H9 (cell line): ENCODE measurements around the gene PEX5L. TPM values are rescaled to one million over a fixed set of nuclear protein-coding genes. Genes with fewer than 3 reads are reported as not detected.

Experiments
- DNase-seq: peaks from one replicate; pipeline ENCODE4 v3.0.0-alpha.2; 2017
- H2AFZ ChIP-seq: one replicate; pipeline ENCODE4 v1.6.1; 2013; ENCODE audit warnings: mild to moderate bottlenecking, low read length, control low read depth, moderate library complexity
- H2AK5ac ChIP-seq: 2 replicates; pipeline ENCODE4 v1.6.1; 2013; ENCODE audit warnings: low read length, control low read depth, mixed read lengths; ENCODE audit not compliant: insufficient read length
- H2BK120ac ChIP-seq: one replicate; pipeline ENCODE4 v1.6.1; 2013; ENCODE audit warnings: low read depth, mild to moderate bottlenecking, low read length, control low read depth, inconsistent platforms; ENCODE audit not compliant: poor library complexity, severe bottlenecking
- H2BK12ac ChIP-seq: 2 replicates; pipeline ENCODE4 v1.6.1; 2013; ENCODE audit warnings: low read length, control low read depth, mixed read lengths, low read depth; ENCODE audit not compliant: insufficient read length
- H2BK15ac ChIP-seq: 2 replicates; pipeline ENCODE4 v1.6.1; 2013; ENCODE audit warnings: low read depth, low read length, control low read depth
- H2BK20ac ChIP-seq: one replicate; pipeline ENCODE4 v1.6.1; 2013; ENCODE audit warnings: low read depth, mild to moderate bottlenecking, low read length, control low read depth, inconsistent platforms; ENCODE audit not compliant: poor library complexity, severe bottlenecking
- H2BK5ac ChIP-seq: 2 replicates; pipeline ENCODE4 v1.6.1; 2013; ENCODE audit warnings: low read length, control low read depth, mixed read lengths; ENCODE audit not compliant: insufficient read length
- H3K14ac ChIP-seq: 2 replicates; pipeline ENCODE4 v1.6.1; 2013; ENCODE audit warnings: low read length, control low read depth; ENCODE audit not compliant: insufficient read depth
- H3K18ac ChIP-seq: 2 replicates; pipeline ENCODE4 v1.6.1; 2013; ENCODE audit warnings: low read depth, mild to moderate bottlenecking, mixed read lengths, low read length, control low read depth; ENCODE audit not compliant: insufficient read length
- H3K23ac ChIP-seq: 2 replicates; pipeline ENCODE4 v1.6.1; 2013; ENCODE audit warnings: low read length, control low read depth, mixed read lengths, low read depth; ENCODE audit not compliant: insufficient read length
- H3K23me2 ChIP-seq: 2 replicates; pipeline ENCODE4 v1.6.1; 2013; ENCODE audit warnings: low read depth, mild to moderate bottlenecking, mixed read lengths, low read length, control low read depth; ENCODE audit not compliant: insufficient read length, poor library complexity, severe bottlenecking
- H3K27ac ChIP-seq: 2 replicates; pipeline ENCODE4 v1.5.1; 2013; ENCODE audit warnings: low read length, control low read depth, mixed read lengths, low read depth; ENCODE audit not compliant: insufficient read length
- H3K27me3 ChIP-seq: 2 replicates; pipeline ENCODE4 v1.6.1; 2013; ENCODE audit warnings: low read length, control low read depth, inconsistent platforms; ENCODE audit not compliant: insufficient read depth
- H3K4ac ChIP-seq: 2 replicates; pipeline ENCODE4 v1.6.1; 2013; ENCODE audit warnings: low read depth, mild to moderate bottlenecking, control low read depth, inconsistent platforms, low read length, moderate library complexity
- H3K4me1 ChIP-seq: 2 replicates; pipeline ENCODE4 v1.6.1; 2013; ENCODE audit warnings: low read length, control low read depth, inconsistent platforms; ENCODE audit not compliant: insufficient read depth
- H3K4me2 ChIP-seq: 2 replicates; pipeline ENCODE4 v1.6.1; 2013; ENCODE audit warnings: low read length, control low read depth, mixed read lengths; ENCODE audit not compliant: insufficient read length, insufficient read depth
- H3K56ac ChIP-seq: 2 replicates; pipeline ENCODE4 v1.6.1; 2013; ENCODE audit warnings: low read depth, mild to moderate bottlenecking, mixed read lengths, low read length, control low read depth; ENCODE audit not compliant: insufficient read length
- H3K79me1 ChIP-seq: 2 replicates; pipeline ENCODE4 v1.6.1; 2013; ENCODE audit warnings: low read depth, mild to moderate bottlenecking, moderate library complexity, low read length, control low read depth, inconsistent platforms; ENCODE audit not compliant: insufficient read depth, poor library complexity, severe bottlenecking
- H3K79me2 ChIP-seq: 2 replicates; pipeline ENCODE4 v1.6.1; 2013; ENCODE audit warnings: low read length, control low read depth, inconsistent platforms; ENCODE audit not compliant: insufficient read depth
- H3K9ac ChIP-seq: 2 replicates; pipeline ENCODE4 v1.6.1; 2013; ENCODE audit warnings: low read length, control low read depth, mixed read lengths; ENCODE audit not compliant: insufficient read length; ENCODE audit errors: extremely low read depth
- H3K9me3 ChIP-seq: one replicate; pipeline ENCODE4 v1.6.1; 2013; ENCODE audit warnings: low read depth, low read length, inconsistent platforms; ENCODE audit not compliant: control insufficient read depth
- H3T11ph ChIP-seq: one replicate; pipeline ENCODE4 v1.6.1; 2013; ENCODE audit warnings: mild to moderate bottlenecking, low read length, control low read depth, inconsistent platforms
- H4K20me1 ChIP-seq: one replicate; pipeline ENCODE4 v1.6.1; 2013; ENCODE audit not compliant: control insufficient read depth, insufficient read length, insufficient read depth
- H4K5ac ChIP-seq: 2 replicates; pipeline ENCODE4 v1.6.1; 2013; ENCODE audit warnings: low read depth, mild to moderate bottlenecking, mixed read lengths, low read length, control low read depth; ENCODE audit not compliant: insufficient read length
- H4K8ac ChIP-seq: replicated peaks from 2 replicates; pipeline ENCODE4 v1.6.1; 2013; ENCODE audit warnings: low read length, control low read depth, mixed read lengths, low read depth; ENCODE audit not compliant: insufficient read length
- H4K91ac ChIP-seq: 2 replicates; pipeline ENCODE4 v1.6.1; 2013; ENCODE audit warnings: low read depth, mild to moderate bottlenecking, moderate library complexity, mixed read lengths, low read length, control low read depth; ENCODE audit not compliant: insufficient read length
- H3K27ac Mint-ChIP-seq, 3 experiments: 2 replicates in 2 of 3; 3 replicates in 1 of 3; pipeline ENCODE4 v1.8.0; 2020 to 2021; ENCODE audit warnings: mixed read lengths in 3 of 3, mild to moderate bottlenecking in 1 of 3, moderate library complexity in 1 of 3
- H3K27me3 Mint-ChIP-seq: 2 replicates; pipeline ENCODE4 v1.8.0; 2021; ENCODE audit warnings: low read depth, mild to moderate bottlenecking, moderate library complexity, mixed read lengths
- H3K36me3 Mint-ChIP-seq, 3 experiments: 2 replicates in 2 of 3; 3 replicates in 1 of 3; pipeline ENCODE4 v1.8.0; 2020 to 2021; ENCODE audit warnings: low read depth in 3 of 3, mixed read lengths in 3 of 3; ENCODE audit not compliant: insufficient read depth in 1 of 3
- H3K4me1 Mint-ChIP-seq, 2 experiments: 2 replicates each; pipeline ENCODE4 v1.8.0; 2020; ENCODE audit warnings: mixed read lengths in 2 of 2
- H3K4me3 Mint-ChIP-seq, 2 experiments: 2 replicates in 1 of 2; 3 replicates in 1 of 2; pipeline ENCODE4 v1.8.0; 2020 to 2021; ENCODE audit warnings: mild to moderate bottlenecking in 2 of 2, mixed read lengths in 2 of 2, moderate library complexity in 1 of 2
- H3K9me3 Mint-ChIP-seq, 2 experiments: 2 replicates in 1 of 2; 3 replicates in 1 of 2; pipeline ENCODE4 v1.8.0; 2020; ENCODE audit warnings: mild to moderate bottlenecking in 2 of 2, mixed read lengths in 2 of 2, moderate library complexity in 1 of 2
- WGBS: extraction: QIAGEN DNeasy Blood & Tissue Kit; methylation state at CpG from one replicate; pipeline ENCODE4 v1.1.7; 2013; ENCODE audit warnings: missing lambda C conversion rate, low lambda C conversion rate, mixed read lengths; ENCODE audit not compliant: insufficient read length; ENCODE audit errors: extremely low coverage; 5-methylcytosine and 5-hydroxymethylcytosine counted together
- total RNA-seq: library from RNA; stranded (reverse); gene quantifications from 2 replicates; pipeline ENCODE4 v1.2.1, GENCODE V29; 2021
- TF ChIP-seq, protein P1 (sequence below): fragments of 200-600 bp; sonication (generic); conservative IDR thresholded peaks from 3 replicates; pipeline ENCODE4 v1.8.0; 2021; ENCODE audit warnings: antibody characterized with exemption, mild to moderate bottlenecking

The PEX5L gene
- total RNA-seq, 1 experiment from 2014 or later: 0.85 TPM

DNA sequence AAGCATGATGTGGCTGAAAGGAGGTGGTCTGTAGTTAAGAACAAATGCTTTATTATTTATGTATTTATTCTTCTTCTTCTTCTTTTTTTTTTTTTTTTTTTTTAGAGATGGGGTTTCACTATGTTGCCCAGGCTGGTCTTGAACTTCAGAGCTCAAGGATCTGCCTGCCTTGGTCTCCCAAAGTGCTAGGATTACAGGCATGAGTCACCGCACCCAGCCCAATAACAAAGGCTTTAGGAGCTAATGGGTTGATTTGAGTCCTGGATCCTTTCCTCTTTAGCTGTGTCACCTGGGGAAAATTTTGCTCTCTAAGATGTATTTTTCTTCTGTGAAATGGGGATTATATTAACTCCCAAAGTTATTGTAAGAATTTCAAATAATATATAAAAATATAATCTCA lies 168.8 kb downstream of the PEX5L start:
- no peak overlapping the region for H3K27ac Mint-ChIP-seq
- Histone ChIP-seq H3T11ph (no peak overlapping the region), H2AFZ (no peak overlapping the region), H3K4me1 (no peaks in the 10 kb centered on the region), H3K14ac (no peak overlapping the region), H3K27ac (no peak overlapping the region), H4K8ac (no peak overlapping the region), H3K27me3 (no peaks in the 10 kb centered on the region), H4K20me1 (no peaks in the 10 kb centered on the region), H3K23ac (no peak overlapping the region), H2BK120ac (no peak overlapping the region), H2BK5ac (no peak overlapping the region), H2AK5ac (no peak overlapping the region), H4K91ac (no peak overlapping the region), H3K79me1 (no peaks in the 10 kb centered on the region), H3K9me3 (no peaks in the 10 kb centered on the region), H2BK12ac (no peak overlapping the region), H3K4me2 (no peak overlapping the region), H3K56ac (no peak overlapping the region), H3K79me2 (no peaks in the 10 kb centered on the region), H4K5ac (no peak overlapping the region), H2BK20ac (no peak overlapping the region), H2BK15ac (no peak overlapping the region), H3K18ac (no peak overlapping the region), H3K9ac (no peak overlapping the region), H3K23me2 (no peaks in the 10 kb centered on the region), H3K4ac (no peak overlapping the region)
- WGBS: no CpG with 5 or more reads among the region's 1 CpG
- H3K4me3 Mint-ChIP-seq: no peak overlapping the region
- peaks cover 19 to 23% of the 10 kb centered on the region in 2 experiments for H3K4me1 Mint-ChIP-seq
- peaks cover 0 to 2% (median 0%) of the 10 kb centered on the region in 3 experiments; a peak in 2 of 7 replicates for H3K36me3 Mint-ChIP-seq
- H3K9me3 Mint-ChIP-seq: peaks cover 0 to 2% of the 10 kb centered on the region in 2 experiments; a peak in 3 of 5 replicates
- no peaks in the 10 kb centered on the region for H3K27me3 Mint-ChIP-seq
- DNase-seq: no peak
- TF ChIP-seq, protein P1, sequence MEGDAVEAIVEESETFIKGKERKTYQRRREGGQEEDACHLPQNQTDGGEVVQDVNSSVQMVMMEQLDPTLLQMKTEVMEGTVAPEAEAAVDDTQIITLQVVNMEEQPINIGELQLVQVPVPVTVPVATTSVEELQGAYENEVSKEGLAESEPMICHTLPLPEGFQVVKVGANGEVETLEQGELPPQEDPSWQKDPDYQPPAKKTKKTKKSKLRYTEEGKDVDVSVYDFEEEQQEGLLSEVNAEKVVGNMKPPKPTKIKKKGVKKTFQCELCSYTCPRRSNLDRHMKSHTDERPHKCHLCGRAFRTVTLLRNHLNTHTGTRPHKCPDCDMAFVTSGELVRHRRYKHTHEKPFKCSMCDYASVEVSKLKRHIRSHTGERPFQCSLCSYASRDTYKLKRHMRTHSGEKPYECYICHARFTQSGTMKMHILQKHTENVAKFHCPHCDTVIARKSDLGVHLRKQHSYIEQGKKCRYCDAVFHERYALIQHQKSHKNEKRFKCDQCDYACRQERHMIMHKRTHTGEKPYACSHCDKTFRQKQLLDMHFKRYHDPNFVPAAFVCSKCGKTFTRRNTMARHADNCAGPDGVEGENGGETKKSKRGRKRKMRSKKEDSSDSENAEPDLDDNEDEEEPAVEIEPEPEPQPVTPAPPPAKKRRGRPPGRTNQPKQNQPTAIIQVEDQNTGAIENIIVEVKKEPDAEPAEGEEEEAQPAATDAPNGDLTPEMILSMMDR: no peak
